Endothelial cell of umbilical vein (primary cell): ENCODE data around the gene FAM186B. TPM values are rescaled to one million over a fixed set of nuclear protein-coding genes. Genes with fewer than 3 reads are reported as not detected.

Experiments
- BruUV-seq: library from RNA; stranded (reverse); fragments of 400-500 nt; replicated peaks from 2 replicates; lab custom pipeline; 2021; lab: Mats Ljungman, UMichigan
- CTCF ChIA-PET: fragments of 300-600, 350-600 bp; sonication (Branson Sonifier 250); formaldehyde crosslinking; loops from one replicate; lab custom pipeline; 2021; ENCODE audit warnings: antibody characterized with exemption, inconsistent platforms; lab: Charles Lee
- POLR2A ChIA-PET: fragments of 300-600, 350-600 bp; sonication (Branson Sonifier 250); formaldehyde crosslinking; loops from one replicate; lab custom pipeline; 2021; ENCODE audit warnings: antibody characterized with exemption, inconsistent platforms; lab: Charles Lee
- DNase-seq: peaks from one replicate; pipeline ENCODE4 v3.0.0-alpha.2; 2011; ENCODE audit warnings: low read depth, low spot score
- FAIRE-seq: peaks from 2 replicates; lab custom pipeline; 2011; peaks lifted over from hg19 to GRCh38; lab: Jason Lieb, UNC
- H2AFZ ChIP-seq: 2 replicates; pipeline ENCODE4 v1.6.0; 2012; ENCODE audit warnings: low read depth, low read length, control low read depth, inconsistent platforms
- H3K27ac ChIP-seq: 2 replicates; pipeline ENCODE4 v1.5.1; 2011; ENCODE audit warnings: low read depth, mild to moderate bottlenecking, control low read depth, low read length, moderate library complexity; ENCODE audit not compliant: insufficient read depth
- H3K27me3 ChIP-seq, 2 experiments: 2 replicates each; pipeline versions ENCODE4 v1.6.0 to v1.6.1; 2011; ENCODE audit warnings: low read length in 2 of 2, mixed read lengths in 1 of 2; ENCODE audit not compliant: control insufficient read depth in 2 of 2, insufficient read depth in 2 of 2
- H3K36me3 ChIP-seq, 2 experiments: 2 replicates in 1 of 2; 3 replicates in 1 of 2; pipeline ENCODE4 v1.5.1; 2011; ENCODE audit warnings: low read length in 2 of 2, mild to moderate bottlenecking in 1 of 2, moderate library complexity in 1 of 2; ENCODE audit not compliant: control insufficient read depth in 2 of 2, insufficient read depth in 2 of 2; ENCODE audit errors: extremely low read depth in 1 of 2
- H3K4me1 ChIP-seq: 3 replicates; pipeline ENCODE4 v1.5.1; 2011; ENCODE audit warnings: mild to moderate bottlenecking, low read length; ENCODE audit not compliant: control insufficient read depth, insufficient read depth; ENCODE audit errors: extremely low read depth
- H3K4me2 ChIP-seq: 2 replicates; pipeline ENCODE4 v1.6.1; 2011; ENCODE audit warnings: low read length, control low read depth, mixed read lengths; ENCODE audit not compliant: insufficient read depth
- H3K4me3 ChIP-seq, 3 experiments: fragments of 200-600 bp in 1 of 3; sonication (generic), shearing (Covaris generic) in 1 of 3; replicated peaks in 1 of 3; 2 replicates each; pipeline ENCODE4 v1.5.1; 2011 to 2016; ENCODE audit warnings: control low read depth in 3 of 3, low read length in 3 of 3, mild to moderate bottlenecking in 2 of 3, inconsistent platforms in 1 of 3, low read depth in 1 of 3, moderate library complexity in 1 of 3; ENCODE audit not compliant: insufficient read depth in 1 of 3
- H3K79me2 ChIP-seq: 2 replicates; pipeline ENCODE4 v1.6.0; 2012; ENCODE audit warnings: low read length, inconsistent platforms; ENCODE audit not compliant: control insufficient read depth, insufficient read depth
- H3K9ac ChIP-seq: replicated peaks from 2 replicates; pipeline ENCODE3; 2011; ENCODE audit warnings: low read length, control low read depth; ENCODE audit not compliant: insufficient read depth; ENCODE audit errors: extremely low read depth
- H3K9me1 ChIP-seq: replicated peaks from 3 replicates; pipeline ENCODE4 v1.6.0; 2011; ENCODE audit warnings: mild to moderate bottlenecking, low read length; ENCODE audit not compliant: control insufficient read depth, insufficient read depth; ENCODE audit errors: extremely low read depth
- H3K9me3 ChIP-seq: replicated peaks from 2 replicates; pipeline ENCODE4 v1.5.1; 2012; ENCODE audit warnings: low read length, inconsistent platforms; ENCODE audit not compliant: control insufficient read depth, insufficient read depth
- H4K20me1 ChIP-seq: replicated peaks from 2 replicates; pipeline ENCODE3; 2011; ENCODE audit warnings: mild to moderate bottlenecking, low read length; ENCODE audit not compliant: control insufficient read depth, insufficient read depth; ENCODE audit errors: extremely low read depth
- EZH2 ChIP-seq: IDR thresholded peaks from 2 replicates; pipeline ENCODE4 v1.6.1; 2012; ENCODE audit warnings: borderline replicate concordance, low read depth, mild to moderate bottlenecking, moderate library complexity, low read length, inconsistent platforms; ENCODE audit not compliant: severe bottlenecking
- FOS ChIP-seq: IDR thresholded peaks from 2 replicates; pipeline ENCODE4 v1.6.1; 2011; ENCODE audit warnings: mild to moderate bottlenecking, low read length, moderate library complexity, borderline replicate concordance; ENCODE audit not compliant: insufficient read depth
- GATA2 ChIP-seq: IDR thresholded peaks from 2 replicates; pipeline ENCODE4 v1.7.0; 2011; ENCODE audit warnings: low read depth, mild to moderate bottlenecking, moderate library complexity, mixed read lengths, low read length; ENCODE audit not compliant: insufficient read length, insufficient read depth
- JUN ChIP-seq: IDR thresholded peaks from 2 replicates; pipeline ENCODE4 v1.6.1; 2011; ENCODE audit warnings: borderline replicate concordance, low read depth; ENCODE audit not compliant: insufficient read length, insufficient read depth
- MAX ChIP-seq: IDR thresholded peaks from 2 replicates; pipeline ENCODE4 v1.6.1; 2011; ENCODE audit not compliant: insufficient read depth, insufficient read length
- MYC ChIP-seq: IDR thresholded peaks from one replicate; pipeline ENCODE4 v1.6.1; 2011; ENCODE audit warnings: mild to moderate bottlenecking, low read depth, low read length
- POLR2A ChIP-seq: IDR thresholded peaks from 2 replicates; pipeline ENCODE4 v1.6.1; 2012; ENCODE audit warnings: low read depth, mild to moderate bottlenecking, control low read depth, low read length
- POLR2AphosphoS5 ChIP-seq: IDR thresholded peaks from 2 replicates; pipeline ENCODE4 v1.6.1; 2012; ENCODE audit warnings: low read depth, mild to moderate bottlenecking, control low read depth, low read length, moderate library complexity; ENCODE audit not compliant: insufficient read depth
- dilution Hi-C: fragments of 300-500 bp; cut with MboI; formaldehyde crosslinking; loops from one replicate; pipeline ENCODE4 v1.15.0; 2019; ENCODE audit warnings: low sequenced_read_pairs; ENCODE audit not compliant: extremely low pct_ligation_motif_present
- intact Hi-C: fragments of 100-400 bp; cut with micrococcal nuclease; formaldehyde crosslinking; loops from one replicate; pipeline ENCODE4 v1.10.0; 2022
- polyA plus RNA-seq, 4 experiments: library from polyadenylated mRNA; depleted of rRNA in 3 of 4; stranded (reverse) in 3 of 4; unstranded in 1 of 4; fragments of >200 nt; gene quantifications; 2 replicates each; pipeline versions ENCODE4 v1.2.1 to v1.2.3, GENCODE V29; 2011 to 2012; ENCODE audit warnings: missing spikeins in 1 of 4
- total RNA-seq: library from RNA; stranded (reverse); gene quantifications from 2 replicates; pipeline ENCODE4 v1.2.3, GENCODE V29; 2021
- TF ChIP-seq, protein P1 (sequence below), 2 donors: IDR thresholded peaks; 1 replicate in 1 of 2; 2 replicates in 1 of 2; pipeline ENCODE4 v1.5.1; 2011; ENCODE audit warnings: low read length in 2 of 2, mild to moderate bottlenecking in 2 of 2, moderate library complexity in 2 of 2, control low read depth in 1 of 2, inconsistent platforms in 1 of 2, low read depth in 1 of 2; ENCODE audit not compliant: insufficient read depth in 1 of 2; ENCODE audit errors: extremely low read depth in 1 of 2

The FAM186B gene
- total and polyA plus RNA-seq, 2 donors (not counting 3 experiments of a cell fraction or from before 2014, with no cell fraction given): 0.10 to 0.33 TPM

DNA sequence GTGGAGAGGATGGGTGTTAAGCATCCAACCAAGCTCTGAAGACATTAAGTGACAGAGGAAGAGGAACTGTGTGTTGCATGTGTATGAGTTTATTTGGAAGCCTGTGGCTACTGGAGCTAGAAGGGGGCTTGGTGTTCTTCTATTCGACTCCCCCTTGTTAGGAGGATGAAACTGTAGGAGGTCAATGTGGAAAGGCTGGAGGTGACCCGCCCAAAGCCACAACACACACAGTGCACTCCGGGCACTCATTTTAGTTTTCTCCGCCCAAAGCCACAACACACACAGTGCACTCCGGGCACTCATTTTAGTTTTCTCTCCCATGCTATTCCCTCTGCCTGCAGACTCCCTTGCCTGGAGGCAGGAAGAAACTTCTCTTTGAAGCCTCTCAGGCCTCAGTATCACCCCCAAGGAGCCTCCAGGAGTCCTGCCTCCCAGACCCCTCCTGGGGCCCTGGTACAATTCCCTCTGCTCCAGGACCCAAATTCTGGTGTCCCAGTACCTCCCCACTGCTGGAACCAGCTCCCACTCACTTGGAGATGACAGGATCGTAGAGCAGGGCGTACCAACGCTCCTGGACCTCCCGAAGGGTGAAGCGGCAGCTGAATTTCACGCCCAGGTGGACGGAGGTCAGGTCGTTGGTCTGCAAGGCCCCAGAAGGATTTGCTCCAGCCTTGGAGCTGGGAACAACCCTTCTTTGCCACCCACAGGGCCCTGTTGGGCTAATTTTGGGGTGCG is 41.3 kb downstream of the FAM186B start:
- TF ChIP-seq GATA2: no peak
- no peak for TF ChIP-seq POLR2AphosphoS5
- TF ChIP-seq MAX: no peak
- FAIRE-seq (no peak), DNase-seq (no peak)
- no peaks in the 10 kb centered on the region for H4K20me1 ChIP-seq
- H3K27me3 ChIP-seq: no peaks in the 10 kb centered on the region
- H2AFZ ChIP-seq: no peak overlapping the region
- H3K9me3 ChIP-seq: no peaks in the 10 kb centered on the region
- no TSS peak for BruUV-seq
- H3K4me3 ChIP-seq: no peak overlapping the region
- H3K79me2 ChIP-seq: peaks cover 20% of the 10 kb centered on the region
- CTCF ChIA-PET: interaction anchor here (0.6 to 1.8 kb wide), 6 partner anchors 8 to 233 kb away, joined by 3 to 8 read pairs (median 6); no protein-coding TSS in a partner anchor
- H3K9ac ChIP-seq: no peak overlapping the region
- H3K36me3 ChIP-seq: peaks cover 13 to 46% of the 10 kb centered on the region in 2 experiments
- POLR2A ChIA-PET: no interaction called here
- dilution Hi-C loops: no loop called here
- H3K4me2 ChIP-seq: no peak overlapping the region
- intact Hi-C loops: no loop called here
- no peak overlapping the region for H3K27ac ChIP-seq
- H3K9me1 ChIP-seq: no peaks in the 10 kb centered on the region
- H3K4me1 ChIP-seq: peaks cover 14% of the 10 kb centered on the region

GRCh38 chr12:49562831-49563230 is 42.6 kb downstream of the FAM186B start:
- dilution Hi-C loops: no loop called here

More at GRCh38 chr12:49562831-49563230, 42.6 kb downstream of the FAM186B start:
- H3K36me3 ChIP-seq: peaks cover 13 to 56% of the 10 kb centered on the region in 2 experiments
- H4K20me1 ChIP-seq: no peaks in the 10 kb centered on the region
- no peak for FAIRE-seq
- no peak overlapping the region for H2AFZ ChIP-seq
- intact Hi-C loops: no loop called here
- no peak overlapping the region for H3K27ac ChIP-seq
- H3K9me1 ChIP-seq: no peaks in the 10 kb centered on the region
- no peaks in the 10 kb centered on the region for H3K9me3 ChIP-seq
- BruUV-seq: no TSS peak
- no peak overlapping the region for H3K4me3 ChIP-seq
- DNase-seq: no peak
- no peak overlapping the region for H3K4me2 ChIP-seq
- peaks cover 8% of the 10 kb centered on the region for H3K4me1 ChIP-seq
- H3K79me2 ChIP-seq: peaks cover 16% of the 10 kb centered on the region
- no peaks in the 10 kb centered on the region for H3K27me3 ChIP-seq
- TF ChIP-seq, protein P1, sequence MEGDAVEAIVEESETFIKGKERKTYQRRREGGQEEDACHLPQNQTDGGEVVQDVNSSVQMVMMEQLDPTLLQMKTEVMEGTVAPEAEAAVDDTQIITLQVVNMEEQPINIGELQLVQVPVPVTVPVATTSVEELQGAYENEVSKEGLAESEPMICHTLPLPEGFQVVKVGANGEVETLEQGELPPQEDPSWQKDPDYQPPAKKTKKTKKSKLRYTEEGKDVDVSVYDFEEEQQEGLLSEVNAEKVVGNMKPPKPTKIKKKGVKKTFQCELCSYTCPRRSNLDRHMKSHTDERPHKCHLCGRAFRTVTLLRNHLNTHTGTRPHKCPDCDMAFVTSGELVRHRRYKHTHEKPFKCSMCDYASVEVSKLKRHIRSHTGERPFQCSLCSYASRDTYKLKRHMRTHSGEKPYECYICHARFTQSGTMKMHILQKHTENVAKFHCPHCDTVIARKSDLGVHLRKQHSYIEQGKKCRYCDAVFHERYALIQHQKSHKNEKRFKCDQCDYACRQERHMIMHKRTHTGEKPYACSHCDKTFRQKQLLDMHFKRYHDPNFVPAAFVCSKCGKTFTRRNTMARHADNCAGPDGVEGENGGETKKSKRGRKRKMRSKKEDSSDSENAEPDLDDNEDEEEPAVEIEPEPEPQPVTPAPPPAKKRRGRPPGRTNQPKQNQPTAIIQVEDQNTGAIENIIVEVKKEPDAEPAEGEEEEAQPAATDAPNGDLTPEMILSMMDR (IDR thresholded peaks at IDR 0.05; ENCODE audit: extremely low read depth in 1 of 2, insufficient read depth in 1 of 2, low read depth in 1 of 2, low read length in 2 of 2): no peak
- TF ChIP-seq JUN (no peak), MAX (no peak), EZH2 (no peak), GATA2 (no peak), MYC (no peak), POLR2A (no peak), FOS (no peak), POLR2AphosphoS5 (no peak)
- no peak overlapping the region for H3K9ac ChIP-seq
- ChIA-PET CTCF (interaction anchor here (1.4 to 1.8 kb wide), 4 partner anchors 10 to 215 kb away, joined by 3 to 8 read pairs (median 8); no protein-coding TSS in a partner anchor), POLR2A (no interaction called here)
